Prostate gland (tissue), 2 donors: ENCODE measurements around the gene UPF2.

Experiments
- CTCF ChIP-seq, 4 experiments: fragments of 200-600 bp in 2 of 4; fragments of 450-650 bp in 2 of 4; sonication (generic) in 2 of 4; IDR thresholded peaks; 1 replicate in 3 of 4; 2 replicates in 1 of 4; pipeline ENCODE4 v1.5.1; 2016 to 2019; ENCODE audit warnings: antibody characterized with exemption in 4 of 4, mild to moderate bottlenecking in 2 of 4, moderate library complexity in 2 of 4
- POLR2A ChIP-seq: fragments of 450-650 bp; IDR thresholded peaks from one replicate; pipeline ENCODE4 v1.6.1; 2016; ENCODE audit warnings: antibody characterized with exemption, mild to moderate bottlenecking
- POLR2AphosphoS5 ChIP-seq: sonication (generic); formaldehyde crosslinking; IDR thresholded peaks from one replicate; pipeline ENCODE4 v1.6.1; 2017; ENCODE audit warnings: antibody characterized with exemption

DNA sequence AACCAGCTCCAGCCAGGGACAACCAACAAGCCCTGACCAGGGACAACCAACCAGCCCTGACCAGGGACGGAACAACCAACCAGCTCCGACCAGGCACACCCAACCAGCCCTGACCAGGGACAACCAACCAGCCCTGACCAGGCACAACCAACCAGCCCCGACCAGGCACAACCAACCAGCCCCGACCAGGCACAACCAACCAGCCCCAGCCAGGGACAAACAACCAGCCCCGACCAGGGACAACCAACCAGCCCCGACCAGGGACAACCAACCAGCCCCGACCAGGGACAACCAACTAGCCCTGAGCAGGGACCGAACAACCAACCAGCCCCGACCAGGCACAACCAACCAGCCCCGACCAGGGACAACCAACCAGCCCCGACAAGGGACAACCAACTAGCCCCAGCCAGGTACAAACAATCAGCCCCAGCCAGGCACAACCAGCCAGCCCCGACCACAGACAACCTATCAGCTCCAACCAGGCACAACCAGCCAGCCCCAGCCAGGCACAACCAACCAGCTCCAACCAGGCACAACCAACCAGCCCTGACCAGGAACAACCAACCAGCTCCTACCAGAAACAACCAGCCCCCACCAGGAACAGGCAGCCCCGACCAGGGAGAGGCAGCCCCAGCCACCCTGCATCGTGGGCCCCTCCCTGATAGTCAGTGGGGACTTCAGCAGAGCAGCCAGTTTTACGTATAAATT is 163.1 kb downstream of the UPF2 start:
- TF ChIP-seq CTCF (IDR thresholded peaks at IDR 0.05), result no peak
- TF ChIP-seq POLR2A, result no peak
- no peak for TF ChIP-seq POLR2AphosphoS5
